GM23248 (cell line): Measurements from ENCODE around the gene ATP6V1B1. TPM values are rescaled to one million over a fixed set of nuclear protein-coding genes. Genes with fewer than 3 reads are reported as not detected.

ENCODE experiments used
- DNase-seq: peaks from one replicate; pipeline ENCODE4 v3.0.0-alpha.2; 2015
- H2AFZ ChIP-seq: fragments of 200-600 bp; sonication (generic); 2 replicates; pipeline ENCODE4 v1.6.1; 2016; ENCODE audit warnings: antibody characterized with exemption
- H3F3A ChIP-seq: fragments of 200-600 bp; sonication (generic); 2 replicates; pipeline ENCODE4 v1.6.1; 2016; ENCODE audit warnings: mild to moderate bottlenecking, antibody characterized with exemption, mixed run types; ENCODE audit not compliant: insufficient read depth
- H3K27ac ChIP-seq: fragments of 200-600 bp; sonication (generic); 2 replicates; pipeline ENCODE4 v1.5.1; 2016; ENCODE audit warnings: mild to moderate bottlenecking
- H3K27me3 ChIP-seq: fragments of 200-600 bp; sonication (generic); replicated peaks from 2 replicates; pipeline ENCODE4 v1.6.1; 2016; ENCODE audit warnings: mild to moderate bottlenecking; ENCODE audit not compliant: insufficient read depth
- H3K36me3 ChIP-seq: fragments of 200-600 bp; sonication (generic); 2 replicates; pipeline ENCODE4 v1.6.1; 2016; ENCODE audit warnings: low read depth, mild to moderate bottlenecking
- H3K4me1 ChIP-seq: fragments of 200-600 bp; sonication (generic); 2 replicates; pipeline ENCODE4 v1.6.1; 2016; ENCODE audit warnings: mild to moderate bottlenecking; ENCODE audit not compliant: insufficient read depth
- H3K4me2 ChIP-seq: fragments of 200-600 bp; sonication (generic); one replicate; pipeline ENCODE4 v1.6.1; 2016; ENCODE audit warnings: mild to moderate bottlenecking; ENCODE audit not compliant: unreplicated experiment
- H3K4me3 ChIP-seq: fragments of 200-600 bp; sonication (generic); 2 replicates; pipeline ENCODE4 v1.5.1; 2016; ENCODE audit warnings: mild to moderate bottlenecking
- H3K79me2 ChIP-seq: fragments of 200-600 bp; sonication (generic); 2 replicates; pipeline ENCODE4 v1.6.1; 2016; ENCODE audit warnings: mild to moderate bottlenecking; ENCODE audit not compliant: insufficient read depth
- H3K9ac ChIP-seq: fragments of 200-600 bp; sonication (generic); 2 replicates; pipeline ENCODE4 v1.6.1; 2016; ENCODE audit warnings: mild to moderate bottlenecking
- H3K9me2 ChIP-seq: fragments of 200-600 bp; sonication (generic); 2 replicates; pipeline ENCODE4 v1.6.1; 2016; ENCODE audit warnings: mixed run types, mild to moderate bottlenecking, moderate library complexity; ENCODE audit not compliant: insufficient read depth
- H3K9me3 ChIP-seq: fragments of 200-600 bp; sonication (generic); one replicate; pipeline ENCODE4 v1.6.1; 2017; ENCODE audit warnings: low read depth
- H4K20me1 ChIP-seq: fragments of 200-600 bp; sonication (generic); 2 replicates; pipeline ENCODE4 v1.6.0; 2016; ENCODE audit not compliant: insufficient read depth
- EZH2 ChIP-seq: fragments of 200-600 bp; sonication (generic); IDR thresholded peaks from 2 replicates; pipeline ENCODE4 v1.6.1; 2018; ENCODE audit warnings: antibody characterized with exemption, mild to moderate bottlenecking; ENCODE audit not compliant: insufficient read depth, poor library complexity, severe bottlenecking
- EZH2phosphoT487 ChIP-seq: fragments of 200-600 bp; sonication (generic); IDR thresholded peaks from 2 replicates; pipeline ENCODE4 v1.6.1; 2018; ENCODE audit warnings: antibody characterized with exemption, moderate library complexity, mild to moderate bottlenecking, low read depth; ENCODE audit not compliant: insufficient read depth
- WGBS, 2 experiments: methylation state at CpG; one replicate each; pipeline ENCODE4 v1.1.6; 2015 to 2017; ENCODE audit warnings: low lambda C conversion rate in 2 of 2, low coverage in 1 of 2; ENCODE audit errors: missing lambda C conversion rate in 2 of 2; 5-methylcytosine and 5-hydroxymethylcytosine counted together
- in situ Hi-C: fragments of 300-500 bp; cut with MboI; formaldehyde crosslinking; loops from 2 replicates; pipeline ENCODE4 v1.15.0; 2020
- polyA plus RNA-seq: library from polyadenylated mRNA; unstranded; fragments of >200 nt; fragmentation: Nextera tagmentation; extraction: Ambion mirVana; gene quantifications from 2 replicates; pipeline ENCODE4 v1.2.1, GENCODE V29; 2016
- total RNA-seq: library from RNA; depleted of rRNA; stranded (reverse); fragments of >200 nt; shearing (Covaris generic); gene quantifications from 2 replicates; pipeline ENCODE4 v1.2.3, GENCODE V29; 2014

Gene ATP6V1B1
- total and polyA plus RNA-seq, 2 experiments from 2014 or later: 0.60 TPM; not detected in 1

GRCh38 chr2:70979626-70980025 is 43.9 kb downstream of the ATP6V1B1 start:
- Histone ChIP-seq H3K27me3 (no peaks in the 10 kb centered on the region), H3K9me2 (no peaks in the 10 kb centered on the region), H2AFZ (no peak overlapping the region), H4K20me1 (no peaks in the 10 kb centered on the region), H3K4me3 (no peak overlapping the region), H3K9ac (no peak overlapping the region), H3K27ac (no peak overlapping the region), H3F3A (peaks cover 14% of the 10 kb centered on the region), H3K79me2 (no peaks in the 10 kb centered on the region), H3K36me3 (no peaks in the 10 kb centered on the region), H3K4me2 (no peak overlapping the region), H3K9me3 (no peaks in the 10 kb centered on the region), H3K4me1 (peaks cover 14% of the 10 kb centered on the region)
- WGBS, 2 experiments: 97 to 98% methylated on average over 9 of the region's 9 CpGs
- no peak for TF ChIP-seq EZH2
- no peak for TF ChIP-seq EZH2phosphoT487
- in situ Hi-C loops: no loop called here
- DNase-seq: no peak

- DNase-seq: no peak
- H3F3A ChIP-seq: peaks cover 11% of the 10 kb centered on the region
These were observed 45.7 kb downstream of the ATP6V1B1 start for GRCh38 chr2:70981421-70981820.

GRCh38 chr2:70981866-70982810 is 46.4 kb downstream of the ATP6V1B1 start:
- Histone ChIP-seq H3K4me2 (no peak overlapping the region), H3K27me3 (no peaks in the 10 kb centered on the region), H3K36me3 (no peaks in the 10 kb centered on the region), H3K27ac (no peak overlapping the region), H3K4me3 (no peak overlapping the region), H2AFZ (no peak overlapping the region), H3K9me3 (no peaks in the 10 kb centered on the region), H3F3A (peaks cover 8% of the 10 kb centered on the region), H3K79me2 (no peaks in the 10 kb centered on the region), H3K9me2 (no peaks in the 10 kb centered on the region), H3K4me1 (peaks cover 9% of the 10 kb centered on the region), H4K20me1 (no peaks in the 10 kb centered on the region), H3K9ac (no peak overlapping the region)
- DNase-seq: no peak
- WGBS, 2 experiments: 82 to 84% methylated on average over 14 of the region's 14 CpGs
- TF ChIP-seq EZH2 (no peak), EZH2phosphoT487 (no peak)
- in situ Hi-C loops: no loop called here

More at GRCh38 chr2:70981421-70981820, 45.7 kb downstream of the ATP6V1B1 start:
- TF ChIP-seq EZH2phosphoT487 (no peak), EZH2 (no peak)
- Histone ChIP-seq H3K9me2 (no peaks in the 10 kb centered on the region), H3K4me3 (no peak overlapping the region), H3K9me3 (no peaks in the 10 kb centered on the region), H3K9ac (no peak overlapping the region), H3K4me2 (no peak overlapping the region), H3K27ac (no peak overlapping the region), H4K20me1 (no peaks in the 10 kb centered on the region), H3K27me3 (no peaks in the 10 kb centered on the region), H2AFZ (no peak overlapping the region), H3K36me3 (no peaks in the 10 kb centered on the region), H3K79me2 (no peaks in the 10 kb centered on the region), H3K4me1 (peaks cover 12% of the 10 kb centered on the region)
- WGBS, 2 experiments: 88 to 92% methylated on average over 2 of the region's 2 CpGs
- in situ Hi-C loops: no loop called here

GRCh38 chr2:70982971-70983370 is 47.3 kb downstream of the ATP6V1B1 start:
- in situ Hi-C loops: no loop called here
- WGBS, 2 experiments: 85 to 95% methylated on average over 3 of the region's 3 CpGs
- Histone ChIP-seq H3K4me3 (no peak overlapping the region), H3K27me3 (no peaks in the 10 kb centered on the region), H3K36me3 (0 out of 2 replicates have a peak, but pooled peaks cover 4% of the 10 kb centered on the region), H3K4me1 (peaks cover 3% of the 10 kb centered on the region), H3K9me3 (no peaks in the 10 kb centered on the region), H3K27ac (no peak overlapping the region), H3F3A (peaks cover 2% of the 10 kb centered on the region; the same call in 1 of the 2 replicates), H3K79me2 (no peaks in the 10 kb centered on the region), H4K20me1 (no peaks in the 10 kb centered on the region), H2AFZ (no peak overlapping the region), H3K9ac (no peak overlapping the region), H3K9me2 (no peaks in the 10 kb centered on the region), H3K4me2 (no peak overlapping the region)
- DNase-seq: no peak
- TF ChIP-seq EZH2 (no peak), EZH2phosphoT487 (no peak)
